ENCODE measurements around the gene PTPRD.

GRCh38 chr9:8754751-8755150 is 1858.1 kb downstream of the PTPRD start:
- no peak for TF ChIP-seq CTCF (conservative IDR thresholded peaks at IDR 0.05; ENCODE audit: low read length)
- no peak for TF ChIP-seq EZH2phosphoT487 (IDR thresholded peaks at IDR 0.05; ENCODE audit: borderline replicate concordance, low read depth, low read length)

Measured in OCI-LY7 (cell line).